ENCODE measurements around the gene BDKRB2.

BDKRB2 gene

GRCh38 chr14:96204151-96205058, at the start of gene BDKRB2:
TSS of gene BDKRB2 (plus strand) at chr14:96204839. CDS start at chr14:96237108, 32,269 bp downstream.
- no peak for DNase-seq

- DNase-seq = no peak
Observed at GRCh38 chr14:96154900-96155299, 49.7 kb upstream of the BDKRB2 start.

GRCh38 chr14:96156804-96157760, 47.6 kb upstream of the BDKRB2 start:
- DNase-seq = no peak

GRCh38 chr14:96158735-96159134, 45.9 kb upstream of the BDKRB2 start:
- DNase-seq = no peak

GRCh38 chr14:96160076-96160912, 44.3 kb upstream of the BDKRB2 start:
- DNase-seq = no peak

- no peak for DNase-seq
Observed at GRCh38 chr14:96160913-96161310, 43.7 kb upstream of the BDKRB2 start.

- no peak for DNase-seq
Observed at GRCh38 chr14:96161636-96162035, 43.0 kb upstream of the BDKRB2 start.

GRCh38 chr14:96162265-96162664, 42.4 kb upstream of the BDKRB2 start:
- DNase-seq = no peak

GRCh38 chr14:96162741-96163140, 41.9 kb upstream of the BDKRB2 start:
- no peak for DNase-seq

GRCh38 chr14:96164861-96165490, 39.7 kb upstream of the BDKRB2 start:
- DNase-seq = no peak

GRCh38 chr14:96165493-96166436, 38.9 kb upstream of the BDKRB2 start:
- DNase-seq = no peak

GRCh38 chr14:96166461-96167223, 38.0 kb upstream of the BDKRB2 start:
- DNase-seq = no peak

GRCh38 chr14:96167224-96168148, 37.2 kb upstream of the BDKRB2 start:
- DNase-seq = no peak

GRCh38 chr14:96168581-96168980, 36.1 kb upstream of the BDKRB2 start:
- DNase-seq = no peak

GRCh38 chr14:96170961-96171592, 33.6 kb upstream of the BDKRB2 start:
- DNase-seq = no peak

GRCh38 chr14:96173636-96174475, 30.8 kb upstream of the BDKRB2 start:
- DNase-seq = no peak

- DNase-seq = no peak
Observed at GRCh38 chr14:96176275-96176674, 28.4 kb upstream of the BDKRB2 start.
